Breast epithelium (tissue), 3 donors: ENCODE results near the gene IFT88.

ENCODE experiments used
- POLR2A ChIP-seq: fragments of 450-650 bp; IDR thresholded peaks from one replicate; pipeline ENCODE4 v1.6.1; 2016; ENCODE audit warnings: antibody characterized with exemption, mild to moderate bottlenecking, moderate library complexity
- POLR2AphosphoS5 ChIP-seq, 3 donors: sonication (generic); formaldehyde crosslinking; IDR thresholded peaks; one replicate each; pipeline ENCODE4 v1.6.1; 2017; ENCODE audit warnings: antibody characterized with exemption in 3 of 3

DNA sequence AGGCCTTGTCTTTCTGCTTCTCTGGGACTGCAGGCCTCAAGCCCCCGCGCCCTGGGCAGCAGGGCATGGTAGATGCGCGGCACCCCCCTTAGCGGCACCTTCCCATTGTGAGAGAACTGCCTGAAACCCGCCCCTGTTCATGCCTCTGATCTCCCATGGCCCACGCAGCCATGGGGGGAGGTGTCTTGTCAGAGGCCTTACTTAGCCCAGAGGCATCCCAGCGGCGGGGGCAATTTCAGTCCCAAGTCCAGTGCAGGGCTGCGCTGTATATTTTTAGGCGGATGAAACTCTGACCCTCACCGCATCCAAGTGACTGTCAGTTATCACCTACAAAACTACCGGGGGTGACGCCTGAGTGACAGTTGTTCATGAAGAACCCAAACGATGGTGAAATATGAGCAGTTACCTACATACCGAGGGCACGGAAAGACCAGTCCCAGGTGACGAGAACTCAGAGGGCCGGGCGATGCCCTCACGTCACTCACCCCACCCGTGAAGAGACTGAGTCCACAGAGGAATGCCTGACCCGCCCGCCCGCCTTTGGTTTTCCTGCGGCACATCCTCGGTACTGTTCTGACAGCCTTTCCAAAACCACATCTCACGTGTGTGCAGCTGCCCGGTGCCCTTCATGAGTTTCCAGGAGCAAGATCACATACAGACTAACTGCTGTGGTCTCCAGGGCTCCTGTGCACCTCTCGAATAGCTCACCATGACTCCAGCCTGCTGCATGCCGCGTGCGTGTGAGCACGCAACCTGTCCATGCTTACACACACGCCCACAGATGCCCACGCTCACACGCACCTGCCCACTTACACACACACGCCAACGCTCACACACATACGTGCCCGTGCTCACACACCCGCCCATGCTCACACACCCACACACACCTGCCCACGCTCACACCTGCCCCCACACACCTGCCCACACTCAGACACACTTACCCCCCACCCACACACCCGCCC lies 150.9 kb downstream of the IFT88 start:
- TF ChIP-seq POLR2AphosphoS5 (IDR thresholded peaks at IDR 0.05) (no peak), POLR2A (no peak)
